SKM-1 treated with dmso at 0.1 percent for 144 hours (cell line): ENCODE data around the gene RERE.
"Not testable (repeated sequence)": the region's sequence is repeated elsewhere in the genome, so short reads cannot be mapped to it uniquely, and the experiment has no call there.

Source experiments
- DNase-seq: peaks from one replicate; lab custom pipeline; 2025; ENCODE audit not compliant: unreplicated experiment; lab: John Stamatoyannopoulos, UW

RERE gene

GRCh38 chr1:8523666-8524206, 293.7 kb downstream of the RERE start:
- no peak for DNase-seq

GRCh38 chr1:8520483-8520966, 296.9 kb downstream of the RERE start:
- DNase-seq: no peak

GRCh38 chr1:8519167-8519566, 298.3 kb downstream of the RERE start:
- DNase-seq: no peak

- DNase-seq: no peak
Observed at GRCh38 chr1:8518490-8518801, 299.0 kb downstream of the RERE start.

DNA sequence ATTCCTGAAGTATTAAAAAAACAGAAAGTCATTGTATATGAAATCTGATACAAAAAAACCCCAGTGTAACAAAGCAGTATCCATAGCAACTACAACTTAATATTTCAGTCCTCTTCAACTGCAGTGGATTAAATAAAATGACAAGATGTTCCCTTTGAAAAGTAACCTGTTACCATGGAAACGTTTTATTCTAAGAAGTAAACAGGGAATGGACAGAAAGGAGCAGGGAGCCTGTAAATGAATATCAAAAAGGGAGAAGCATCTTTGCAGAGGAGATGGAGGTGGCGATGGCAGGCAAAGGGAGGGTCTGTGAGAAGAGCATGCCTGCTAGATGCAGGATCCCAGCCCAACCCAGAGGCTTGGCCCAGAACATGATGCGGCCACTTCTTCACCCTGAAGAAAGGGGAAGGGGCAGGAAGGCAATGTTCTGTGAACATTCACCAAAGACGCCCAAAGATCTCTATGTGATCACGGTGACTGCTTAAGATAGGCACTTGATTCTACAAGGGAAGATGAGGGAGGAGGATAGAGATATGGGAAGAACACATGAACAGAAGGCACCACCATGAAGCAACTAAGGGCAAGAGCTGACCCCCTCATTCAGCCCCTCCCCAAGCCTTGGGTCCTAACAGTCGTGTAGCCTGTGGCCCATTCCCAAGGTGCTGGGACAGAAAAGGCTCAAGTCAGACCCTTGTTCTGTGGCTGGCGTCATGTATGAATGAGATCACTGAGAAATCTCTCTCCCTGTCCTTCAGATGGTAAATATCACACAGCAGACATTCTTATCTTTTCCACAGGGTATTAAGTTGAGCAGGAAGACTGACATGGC, 299.6 kb downstream of the RERE start:
- no peak for DNase-seq

- no peak for DNase-seq
Observed at GRCh38 chr1:8516793-8517556, 300.5 kb downstream of the RERE start.

- no peak for DNase-seq
Observed at GRCh38 chr1:8516278-8516777, 301.1 kb downstream of the RERE start.

DNA sequence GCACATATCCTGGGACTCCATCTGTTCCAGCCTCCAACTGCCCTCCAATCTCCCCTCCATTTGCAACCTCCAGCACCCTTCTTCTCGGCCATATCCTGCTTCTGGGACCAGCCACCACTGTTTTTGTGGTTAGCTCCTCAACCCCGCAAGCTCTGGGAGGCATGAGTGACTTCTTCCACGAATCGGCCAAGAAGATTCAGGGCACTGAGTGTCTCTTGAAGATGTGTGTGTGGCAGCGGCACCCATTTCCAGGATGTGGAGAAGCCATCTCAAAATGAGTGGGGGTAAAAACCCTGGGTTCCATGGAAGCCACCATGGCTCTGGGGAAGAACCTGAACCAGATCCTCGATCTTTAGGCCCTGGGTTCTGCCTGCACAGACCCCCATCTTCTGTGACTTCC, 304.9 kb downstream of the RERE start:
- DNase-seq: no peak

DNA sequence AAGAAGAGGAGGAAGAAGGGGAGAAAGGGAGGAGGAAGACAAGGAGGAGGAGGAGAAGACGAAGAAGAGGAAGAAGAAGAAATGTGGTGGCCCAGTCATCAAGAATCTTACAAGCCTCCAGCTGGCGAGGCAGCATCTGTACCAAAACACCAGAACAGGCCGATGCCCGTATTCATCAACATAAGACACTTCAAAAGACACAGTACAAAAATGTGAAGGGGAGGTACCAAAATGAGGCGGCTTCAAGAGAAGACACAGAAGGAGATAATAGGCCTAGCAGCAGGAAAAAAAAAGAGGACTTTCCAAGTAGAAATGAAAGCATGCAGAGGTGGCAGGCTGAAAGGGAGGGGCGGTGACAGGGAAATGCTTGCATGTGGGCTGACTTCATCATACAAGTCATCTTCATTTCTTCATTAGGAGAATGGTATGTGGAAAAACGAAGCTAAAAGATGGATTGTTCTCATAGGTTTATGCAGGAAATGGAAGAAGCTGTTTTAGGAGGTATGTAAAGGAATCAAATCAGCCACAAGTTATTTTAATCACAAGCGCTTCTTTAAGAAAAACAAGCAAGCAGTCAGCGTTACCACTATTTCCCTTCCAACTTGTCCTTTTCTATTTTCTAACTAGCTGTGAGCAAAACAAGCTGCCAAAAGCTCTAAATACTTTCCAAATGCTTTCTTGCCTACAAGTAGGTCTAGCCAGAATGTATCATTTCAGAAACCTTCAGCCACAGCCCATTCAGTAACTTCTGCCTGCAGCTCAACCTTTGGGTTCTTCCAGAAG, 307.2 kb downstream of the RERE start:
- no peak for DNase-seq

GRCh38 chr1:8509579-8509978, 307.9 kb downstream of the RERE start:
- DNase-seq: no peak

GRCh38 chr1:8506995-8507615, 310.3 kb downstream of the RERE start:
- DNase-seq: no peak

DNA sequence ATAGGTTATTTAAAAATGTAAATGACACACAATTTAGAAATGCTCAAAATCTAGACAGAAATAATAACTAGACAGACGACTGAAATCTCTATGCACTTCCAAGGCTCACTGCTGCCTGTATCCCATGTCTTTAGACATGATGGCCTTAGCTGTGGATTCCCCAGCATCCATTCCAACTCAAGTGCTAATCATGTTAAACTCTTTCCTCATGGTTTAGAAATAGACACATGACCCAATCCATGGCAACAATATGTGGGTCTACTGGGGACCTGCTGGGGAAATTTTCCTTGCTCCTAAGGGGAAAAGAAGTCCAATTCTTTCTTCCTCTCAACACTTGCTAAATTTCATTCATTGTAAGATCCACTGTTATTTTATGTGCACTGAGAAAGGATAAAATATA, 311.0 kb downstream of the RERE start:
- DNase-seq: no peak

- DNase-seq: no peak
Observed at GRCh38 chr1:8503842-8504241, 313.6 kb downstream of the RERE start.

- not testable (repeated sequence) for DNase-seq
Observed at GRCh38 chr1:8502949-8503348, 314.5 kb downstream of the RERE start.

DNA sequence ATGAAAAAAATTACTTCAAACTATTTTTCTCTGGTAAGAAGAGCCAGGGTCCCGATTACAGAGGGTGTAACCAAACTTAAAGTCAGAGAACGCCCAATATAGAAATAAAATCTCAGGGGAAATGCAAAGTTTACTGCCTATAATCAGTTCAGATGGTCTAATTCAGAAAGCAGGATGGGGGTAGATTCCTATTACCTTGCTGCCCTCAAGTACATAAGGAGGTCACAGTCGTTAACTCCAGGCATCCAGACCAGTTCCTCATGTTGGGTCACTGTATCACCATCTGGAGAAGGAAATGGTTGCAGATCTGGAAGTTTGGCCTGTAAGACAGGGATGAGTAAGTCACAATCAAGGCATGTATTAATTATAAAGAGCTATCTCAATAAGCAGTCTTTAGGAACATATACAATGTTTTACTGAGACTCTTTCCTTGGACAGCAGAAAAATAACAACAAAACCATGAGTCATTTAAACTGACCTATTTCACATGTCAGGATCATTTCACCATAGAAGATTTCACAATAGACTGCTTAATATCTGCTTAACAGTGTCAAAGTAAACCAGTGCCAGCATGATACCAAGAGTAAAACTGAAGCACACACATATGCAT, 320.1 kb downstream of the RERE start:
- DNase-seq: peak; percentile 26

DNA sequence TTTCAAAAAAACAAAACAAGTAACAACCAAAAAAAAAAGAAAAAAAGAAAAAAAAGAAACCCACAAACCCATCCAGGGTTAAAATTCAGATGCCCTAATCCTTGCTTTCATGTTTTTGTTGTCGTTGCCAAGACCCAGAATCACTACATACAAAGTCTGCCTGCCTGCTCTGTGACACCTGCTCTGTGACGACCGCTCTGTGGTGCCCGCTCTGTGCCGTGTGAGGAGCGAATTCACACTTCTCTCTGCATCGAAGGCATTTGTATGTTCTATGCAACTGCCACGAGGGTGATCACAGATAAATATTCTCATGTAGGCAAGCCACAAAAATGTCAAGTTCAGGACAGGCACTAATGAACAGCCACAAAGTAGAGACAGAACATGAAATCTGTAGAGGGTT, 321.0 kb downstream of the RERE start:
- DNase-seq: no peak

DNA sequence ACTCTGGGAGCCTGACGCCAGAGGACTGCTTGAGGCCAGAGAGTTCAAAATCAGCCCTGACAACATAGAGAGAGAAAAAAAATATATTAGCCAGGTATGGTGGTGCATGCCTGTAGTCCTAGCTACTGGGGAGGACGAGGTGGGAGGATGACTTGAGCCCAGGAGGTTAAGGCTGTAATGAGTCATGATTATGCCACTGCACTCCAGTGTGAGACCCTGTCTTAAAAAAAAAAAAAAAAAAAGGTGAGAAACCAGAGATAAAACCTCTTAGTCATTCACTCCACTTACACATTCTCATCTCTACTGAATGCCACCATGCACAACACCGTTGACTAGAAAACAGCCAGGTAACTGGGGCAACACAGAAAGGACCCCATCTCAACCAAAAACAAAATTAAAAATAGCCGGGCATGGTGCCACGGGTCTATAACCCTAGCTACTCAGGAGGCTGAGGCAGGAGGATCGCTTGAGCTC, 321.5 kb downstream of the RERE start:
- DNase-seq: no peak

DNA sequence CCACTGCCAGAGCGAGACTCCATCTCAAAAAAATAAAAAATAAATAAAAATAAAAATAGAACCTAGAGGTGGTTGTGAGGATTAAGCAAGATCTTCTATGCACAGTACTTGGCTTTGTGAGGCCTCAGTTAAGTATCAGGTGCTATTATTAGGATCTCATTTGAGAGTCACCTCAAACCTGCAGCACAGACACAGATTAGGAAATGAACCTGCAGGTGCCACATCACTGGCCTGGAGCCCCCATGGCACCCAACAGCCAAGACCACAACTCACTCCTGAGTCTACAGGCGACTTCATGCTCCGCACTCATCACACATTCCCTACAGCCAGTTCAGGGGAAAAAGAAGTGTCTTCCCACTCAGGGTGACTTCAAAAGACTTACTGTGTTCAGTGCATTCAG, 322.8 kb downstream of the RERE start:
- no peak for DNase-seq

DNA sequence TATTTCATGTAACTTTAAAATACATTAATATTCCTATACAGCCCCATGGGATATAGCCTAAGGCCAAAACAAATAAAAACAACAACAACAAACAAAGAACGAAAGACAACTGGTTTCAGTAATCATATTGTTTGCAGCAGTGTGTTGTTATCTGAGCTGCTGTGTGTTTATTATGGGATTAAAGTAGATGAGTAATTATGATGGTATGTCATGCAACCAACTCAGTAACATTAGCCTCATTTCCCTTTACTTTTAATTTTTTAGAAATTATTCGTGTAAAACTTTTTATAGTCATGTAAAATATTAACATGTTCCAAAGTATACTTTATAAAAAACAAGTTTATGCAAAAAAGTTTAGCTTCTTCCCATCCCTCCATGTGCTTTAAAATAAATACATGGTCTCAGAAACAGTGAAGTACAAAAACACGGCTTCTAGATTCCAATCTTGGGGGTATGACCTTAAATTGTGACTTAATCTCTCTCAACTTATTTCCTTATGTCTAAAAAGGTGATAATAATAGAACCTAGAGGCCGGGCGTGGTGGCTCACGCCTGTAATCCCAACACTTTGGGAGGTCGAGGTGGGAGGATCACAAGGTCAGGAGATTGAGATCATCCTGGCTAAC, 323.4 kb downstream of the RERE start:
- DNase-seq: no peak

DNA sequence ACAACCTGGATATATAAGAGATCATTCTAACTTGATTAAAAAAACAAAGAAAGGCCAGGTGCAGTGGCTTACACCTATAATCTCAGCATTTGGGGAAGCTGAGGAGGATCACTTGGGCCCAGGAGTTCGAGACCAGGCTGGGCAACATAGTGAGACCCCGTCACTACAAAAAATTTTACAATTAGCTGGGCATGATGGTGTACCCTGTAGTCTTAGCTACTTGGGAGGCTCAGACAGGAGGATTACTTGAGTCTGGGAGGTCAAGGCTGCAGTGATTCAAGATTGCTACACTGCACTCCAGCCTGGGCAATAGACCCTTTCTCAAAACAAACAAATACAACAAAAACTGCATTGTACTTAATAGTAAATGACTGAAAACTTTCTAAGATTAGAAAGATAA, 330.2 kb downstream of the RERE start:
- DNase-seq: no peak
